HG03521 (cell line): Measurements from ENCODE around the gene FOXF1.

ENCODE experiments used
- ATAC-seq: cut with Tn5 transposase; IDR thresholded peaks from one replicate; pipeline ENCODE4 v1.9.1; 2021; ENCODE audit warnings: mild to moderate bottlenecking, moderate library complexity; ENCODE audit not compliant: unreplicated experiment

Gene FOXF1

GRCh38 chr16:86515777-86516622 is 5.7 kb downstream of the FOXF1 start:
- ATAC-seq, result no peak

- no peak for ATAC-seq
Observed at GRCh38 chr16:86516623-86517003, 6.3 kb downstream of the FOXF1 start.

- ATAC-seq, result no peak
Observed at GRCh38 chr16:86517033-86517432, 6.7 kb downstream of the FOXF1 start.

GRCh38 chr16:86517652-86518258 is 7.4 kb downstream of the FOXF1 start:
- no peak for ATAC-seq

DNA sequence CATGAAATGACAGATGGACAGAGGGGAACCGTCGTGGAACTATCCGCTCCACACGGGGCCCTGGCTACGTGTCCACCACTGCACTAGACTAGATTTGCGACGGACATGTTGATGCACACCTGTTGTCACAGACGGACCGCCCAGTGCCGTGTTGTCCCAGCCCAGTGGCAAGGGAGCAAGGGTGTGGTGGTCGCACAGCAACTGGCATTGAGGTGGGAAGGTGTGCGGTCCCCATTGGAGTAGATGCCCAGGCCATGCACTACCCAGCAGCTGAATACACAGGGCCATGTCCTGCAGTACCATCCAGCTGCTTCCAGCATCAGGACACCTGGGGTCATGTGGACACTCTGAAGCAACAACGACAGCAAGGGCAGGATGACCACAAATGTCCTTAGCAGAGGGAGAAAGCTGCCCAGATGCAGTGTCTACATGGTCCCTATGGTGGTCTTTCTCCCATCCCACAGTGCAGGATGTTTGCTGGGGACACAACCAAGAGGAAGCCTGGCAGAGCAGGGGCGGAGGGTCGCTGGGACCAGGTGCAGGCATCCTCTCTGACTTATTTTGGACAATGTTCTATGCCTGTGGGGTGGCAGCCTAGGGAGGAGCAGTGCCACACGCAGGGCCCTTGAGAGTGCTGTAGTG is 8.8 kb downstream of the FOXF1 start:
- no peak for ATAC-seq

GRCh38 chr16:86519649-86520316 is 9.5 kb downstream of the FOXF1 start:
- no peak for ATAC-seq

DNA sequence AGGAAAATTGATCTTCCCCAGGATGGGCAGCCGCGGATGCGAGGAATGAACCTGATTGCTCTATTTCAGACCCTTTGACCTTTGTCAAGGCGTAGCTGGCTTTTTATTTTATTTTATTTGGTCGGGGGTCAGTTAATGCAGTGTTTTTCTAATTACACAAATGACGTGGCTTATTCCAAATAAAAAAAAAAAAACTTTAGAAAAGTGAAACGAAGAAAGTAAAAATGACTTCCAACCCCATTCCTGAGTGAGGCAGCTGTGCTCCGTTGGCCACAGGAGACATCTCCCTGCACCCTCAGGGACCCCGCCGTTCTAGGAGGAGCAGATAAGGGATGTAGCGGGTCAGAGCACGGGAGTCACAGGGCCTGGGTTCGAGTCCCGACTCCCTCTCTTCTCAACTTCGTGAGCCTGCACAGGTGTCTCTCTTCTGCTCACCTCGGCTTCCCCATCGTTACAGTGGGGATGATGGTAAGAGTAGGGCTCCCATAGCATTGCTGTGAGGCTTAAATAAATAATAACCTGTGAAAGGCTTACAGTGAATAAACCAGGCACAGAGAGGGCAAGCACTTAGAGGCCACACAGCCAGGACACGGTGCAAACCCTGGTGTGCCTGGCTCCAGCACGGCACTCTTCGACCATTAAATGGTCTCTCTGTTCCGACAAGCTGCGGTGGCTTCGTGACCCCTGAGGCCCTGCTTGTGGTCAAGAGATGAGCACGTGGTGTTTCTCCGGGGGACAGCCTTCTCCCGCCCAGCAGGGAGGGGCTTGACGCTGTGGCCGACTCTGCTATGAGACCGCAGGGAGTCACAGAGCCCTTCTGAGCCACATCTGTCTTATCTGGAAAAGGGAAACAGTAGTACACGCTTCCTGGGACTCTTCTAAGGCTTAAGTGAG is 10.2 kb downstream of the FOXF1 start:
- ATAC-seq, result no peak

DNA sequence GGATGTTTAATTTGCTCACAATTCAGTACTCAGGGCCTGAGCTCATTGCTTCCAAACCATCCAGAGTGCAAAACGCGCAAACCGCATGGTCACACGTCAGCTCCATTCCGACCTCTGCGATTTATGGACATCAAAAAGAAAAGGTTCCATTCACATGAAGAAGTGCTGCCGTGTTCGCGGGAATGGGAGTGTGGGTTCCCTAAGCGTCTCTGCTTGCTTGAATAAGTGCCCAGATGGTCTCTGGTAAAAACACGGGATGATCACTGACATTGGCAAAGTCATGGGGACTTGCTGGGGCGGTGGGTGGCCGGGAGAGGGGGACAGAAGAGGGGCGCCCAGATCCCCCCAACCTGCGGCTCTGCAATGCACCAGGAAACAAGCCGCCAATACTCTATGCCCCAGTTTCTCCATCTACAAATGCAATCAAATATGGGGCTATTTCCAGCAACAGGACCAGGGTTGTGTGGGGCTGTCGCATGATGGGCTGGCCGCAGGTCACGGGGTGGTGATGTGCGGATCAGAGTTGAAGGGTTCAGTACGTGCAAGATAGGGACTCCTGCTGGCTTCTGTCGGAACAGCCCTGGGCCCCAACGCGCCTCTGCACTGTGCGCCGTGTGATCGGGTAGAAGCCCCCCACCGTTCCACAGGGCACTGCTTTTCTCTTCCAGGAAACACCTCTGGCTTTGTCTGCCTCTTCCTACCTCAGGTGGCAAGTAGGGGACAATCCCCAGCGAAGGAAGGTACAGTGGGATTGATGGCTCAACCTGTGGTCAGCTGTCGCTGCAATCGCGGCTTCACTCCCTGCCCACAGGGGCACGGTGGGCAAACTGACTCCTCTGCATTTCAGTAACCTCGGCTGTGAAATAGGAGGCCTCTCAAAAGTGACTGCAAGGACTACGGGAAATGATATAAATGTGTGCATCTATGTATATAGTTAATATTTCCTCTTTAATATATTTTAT is 11.2 kb downstream of the FOXF1 start:
- ATAC-seq, result no peak

- ATAC-seq, result no peak
Observed at GRCh38 chr16:86522634-86523033, 12.3 kb downstream of the FOXF1 start.

GRCh38 chr16:86523166-86523740 is 12.9 kb downstream of the FOXF1 start:
- ATAC-seq, result no peak

DNA sequence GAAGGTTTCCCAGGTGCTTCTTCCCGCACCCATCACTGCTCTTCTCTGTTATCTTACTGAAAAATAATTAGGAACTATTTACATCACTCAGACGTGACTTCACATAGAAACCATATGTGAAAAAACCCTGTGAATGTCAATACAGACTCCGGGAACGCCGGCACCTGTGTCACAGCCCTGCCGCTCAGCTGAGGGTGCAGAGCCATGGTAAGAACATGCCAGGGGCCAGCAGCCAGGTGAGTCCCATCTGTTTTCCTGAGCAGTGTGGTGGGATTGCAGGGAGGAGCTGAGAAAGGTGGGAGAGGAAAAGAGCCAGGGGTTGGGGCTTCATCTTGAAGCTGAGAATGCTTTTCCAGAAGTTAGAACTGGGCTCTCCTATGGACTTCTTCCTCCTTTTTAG is 13.7 kb downstream of the FOXF1 start:
- no peak for ATAC-seq

- no peak for ATAC-seq
Observed at GRCh38 chr16:86525696-86526095, 15.4 kb downstream of the FOXF1 start.

DNA sequence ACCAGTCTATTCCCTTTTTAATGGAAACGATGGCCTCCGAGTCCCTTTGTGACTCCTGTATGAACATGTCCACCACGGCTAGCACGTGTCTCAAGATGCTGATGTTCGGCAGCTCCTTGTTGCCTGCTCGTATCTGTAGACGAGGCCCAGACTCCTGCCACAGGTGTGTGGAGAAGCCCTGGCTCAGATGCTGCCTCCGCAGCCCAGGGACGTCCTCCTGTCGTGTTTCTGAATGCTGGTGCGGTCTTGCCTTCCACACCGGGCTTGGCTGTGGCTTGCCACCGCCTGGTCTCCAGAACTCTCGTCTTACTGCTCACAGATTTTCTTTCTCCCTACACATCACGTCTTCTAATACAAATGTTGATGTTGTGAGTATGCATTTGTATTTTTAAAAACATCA is 17.0 kb downstream of the FOXF1 start:
- ATAC-seq, result no peak

- no peak for ATAC-seq
Observed at GRCh38 chr16:86528061-86528929, 18.0 kb downstream of the FOXF1 start.

GRCh38 chr16:86529160-86529559 is 18.8 kb downstream of the FOXF1 start:
- ATAC-seq, result no peak

DNA sequence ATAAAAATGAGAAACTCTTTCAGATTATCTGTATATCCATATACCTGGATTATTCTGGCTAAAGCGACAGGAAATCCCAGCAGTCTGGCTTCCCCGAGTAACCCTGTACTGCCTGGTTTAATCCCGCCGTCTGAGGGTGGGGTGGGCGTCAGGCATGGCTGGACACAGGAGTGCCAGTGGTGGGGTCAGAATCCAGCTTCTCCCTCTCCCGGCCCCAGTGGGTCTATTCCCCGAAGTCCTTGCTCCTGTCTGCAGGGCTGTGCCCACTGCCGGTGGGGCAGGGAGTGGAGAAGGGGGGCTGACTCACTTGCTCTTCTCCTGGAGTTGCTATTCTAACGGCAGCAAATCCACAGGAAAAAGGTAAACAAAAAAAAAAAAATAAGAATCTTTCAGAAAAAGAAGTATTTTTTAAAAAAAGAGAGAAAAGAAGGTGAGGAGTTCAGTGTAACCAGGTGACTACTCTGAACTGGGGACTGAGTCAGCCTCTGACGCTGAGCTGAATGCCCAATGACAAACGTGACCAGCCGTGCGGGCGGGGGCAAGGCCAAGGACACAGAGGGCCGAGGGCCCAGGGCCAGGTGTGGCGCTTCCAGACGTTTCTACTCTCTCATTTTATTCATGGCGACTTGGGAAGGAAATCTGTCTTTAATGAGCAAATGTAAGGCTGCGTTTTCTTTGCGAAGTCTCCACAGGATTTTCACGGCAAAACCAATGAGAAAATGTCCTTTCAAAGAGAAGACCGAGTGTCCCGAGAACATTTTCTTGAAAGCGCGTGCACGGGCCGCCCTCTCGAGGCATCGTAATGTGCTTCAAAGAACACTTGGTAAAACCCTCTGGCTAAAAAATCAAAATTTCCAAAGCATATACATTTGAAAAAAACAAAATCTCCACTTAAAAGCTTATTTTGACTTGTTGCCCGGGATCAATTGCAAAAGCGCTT is 20.2 kb downstream of the FOXF1 start:
- ATAC-seq, result no peak

DNA sequence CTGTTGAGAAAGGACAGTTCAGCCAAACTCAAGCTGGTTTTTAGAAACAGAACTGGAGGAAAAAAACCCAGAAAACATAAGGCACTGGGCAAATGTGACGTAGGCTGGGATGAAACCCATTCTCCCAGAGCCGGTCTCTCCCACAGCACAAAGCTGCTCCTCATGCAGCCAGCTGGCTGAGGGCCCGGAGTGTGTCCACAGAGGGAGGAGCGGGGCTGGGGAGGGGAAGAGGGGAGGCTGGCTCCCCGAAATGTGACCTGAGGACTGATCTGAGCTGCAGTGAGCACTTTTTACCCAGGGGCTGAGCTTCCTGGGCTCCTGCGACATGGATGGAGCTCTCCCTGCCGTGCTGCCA is 20.8 kb downstream of the FOXF1 start:
- no peak for ATAC-seq
